OCI-LY7 (cell line): ENCODE measurements around the gene MRPL53. TPM values are rescaled to one million over a fixed set of nuclear protein-coding genes. Genes with fewer than 3 reads are reported as not detected.

Experiments used
- BruUV-seq: library from RNA; stranded (reverse); fragments of 400-500 nt; replicated peaks from 2 replicates; lab custom pipeline; 2021; lab: Mats Ljungman, UMichigan
- CTCF ChIA-PET: fragments of 300-600 bp; sonication (Branson Sonifier 250); formaldehyde crosslinking; loops from one replicate; lab custom pipeline; 2022; ENCODE audit warnings: antibody characterized with exemption; ENCODE audit not compliant: unreplicated experiment; lab: Charles Lee
- POLR2A ChIA-PET: fragments of 300-600 bp; sonication (Branson Sonifier 250); formaldehyde crosslinking; loops from one replicate; lab custom pipeline; 2022; ENCODE audit warnings: antibody characterized with exemption; lab: Charles Lee
- DNase-seq: peaks from one replicate; pipeline ENCODE4 v3.0.0-alpha.2; 2015; ENCODE audit warnings: low spot score
- H2AFZ ChIP-seq: fragments of 200-600 bp; sonication (generic), shearing (Covaris generic); 2 replicates; pipeline ENCODE4 v1.6.1; 2014; ENCODE audit warnings: mild to moderate bottlenecking, antibody characterized with exemption, low read length, moderate library complexity
- H3K27ac ChIP-seq: fragments of 200-600 bp; sonication (generic); 2 replicates; pipeline ENCODE4 v1.5.1; 2014; ENCODE audit warnings: mixed run types, low read depth, mild to moderate bottlenecking, moderate library complexity, low read length, inconsistent platforms; ENCODE audit not compliant: poor library complexity, severe bottlenecking
- H3K36me3 ChIP-seq: fragments of 200-600 bp; sonication (generic); 2 replicates; pipeline ENCODE4 v1.6.1; 2014; ENCODE audit warnings: mild to moderate bottlenecking, antibody characterized with exemption, low read length, moderate library complexity, mixed read lengths; ENCODE audit not compliant: insufficient read depth
- H3K4me1 ChIP-seq: fragments of 200-600 bp; sonication (generic); 2 replicates; pipeline ENCODE4 v1.5.1; 2014; ENCODE audit warnings: mild to moderate bottlenecking, low read length; ENCODE audit not compliant: insufficient read depth, poor library complexity, severe bottlenecking
- H3K4me2 ChIP-seq: fragments of 200-600 bp; sonication (generic); 2 replicates; pipeline ENCODE4 v1.6.1; 2014; ENCODE audit warnings: mild to moderate bottlenecking, low read length
- H3K4me3 ChIP-seq: fragments of 200-600 bp; sonication (generic); 2 replicates; pipeline ENCODE4 v1.5.1; 2014; ENCODE audit warnings: mild to moderate bottlenecking, low read depth, low read length; ENCODE audit not compliant: poor library complexity, severe bottlenecking
- H3K79me2 ChIP-seq: fragments of 200-600 bp; sonication (generic); 2 replicates; pipeline ENCODE4 v1.6.1; 2016; ENCODE audit warnings: low read depth, mild to moderate bottlenecking, low read length, moderate library complexity, mixed read lengths; ENCODE audit not compliant: insufficient read depth
- H3K9me2 ChIP-seq: fragments of 200-600 bp; sonication (generic); 2 replicates; pipeline ENCODE4 v1.6.1; 2016; ENCODE audit warnings: mild to moderate bottlenecking, low read length, mixed read lengths; ENCODE audit not compliant: insufficient read depth
- H3K9me3 ChIP-seq: fragments of 200-600 bp; sonication (generic); 2 replicates; pipeline ENCODE4 v1.6.1; 2014; ENCODE audit warnings: mild to moderate bottlenecking, mixed run types, low read length, mixed read lengths
- H4K20me1 ChIP-seq: fragments of 200-600 bp; sonication (generic); 2 replicates; pipeline ENCODE4 v1.6.1; 2014; ENCODE audit warnings: mild to moderate bottlenecking, antibody characterized with exemption, low read length, moderate library complexity, mixed read lengths; ENCODE audit not compliant: insufficient read depth
- EZH2phosphoT487 ChIP-seq: fragments of 200-600 bp; sonication (generic); IDR thresholded peaks from 2 replicates; pipeline ENCODE4 v1.6.1; 2018; ENCODE audit warnings: low read depth, borderline replicate concordance, mild to moderate bottlenecking, mixed run types, antibody characterized with exemption, low read length, moderate library complexity, mixed read lengths
- intact Hi-C: fragments of 100-400 bp; cut with micrococcal nuclease; formaldehyde crosslinking; loops from one replicate; pipeline ENCODE4 v1.10.0; 2022; ENCODE audit not compliant: unreplicated experiment
- total RNA-seq, 2 experiments: library from RNA; depleted of rRNA in 1 of 2; stranded (reverse); fragments of >200 nt in 1 of 2; shearing (Covaris generic) in 1 of 2; gene quantifications; 2 replicates each; pipeline ENCODE4 v1.2.3, GENCODE V29; 2014 to 2022
- TF ChIP-seq, protein P1 (sequence below): fragments of 200-600 bp; sonication (generic); conservative IDR thresholded peaks from 2 replicates; pipeline ENCODE4 v1.5.1; 2014; ENCODE audit warnings: mild to moderate bottlenecking, antibody characterized with exemption, low read length, moderate library complexity, mixed read lengths

MRPL53 gene
- total RNA-seq, 2 experiments from 2014 or later = 85.7 to 102 TPM

DNA sequence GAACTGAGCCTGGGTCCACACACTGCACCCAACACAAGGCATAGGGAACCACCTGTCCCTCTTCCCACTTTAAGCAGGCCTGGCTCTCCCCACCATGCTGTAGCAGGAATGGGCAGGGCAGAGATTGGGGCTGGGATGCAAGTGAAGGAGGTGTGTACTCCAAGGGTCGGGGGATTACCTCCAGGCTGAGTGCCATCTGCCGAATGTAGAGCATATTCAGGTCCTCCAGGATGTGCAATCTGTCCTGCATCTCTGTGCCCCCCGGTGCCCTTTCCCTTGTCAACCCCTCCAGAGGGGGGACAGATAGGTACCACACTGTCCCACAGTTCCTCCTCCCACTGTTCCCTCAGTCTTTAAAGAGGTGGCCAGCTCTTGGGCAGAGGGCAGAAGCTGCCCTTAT, 33.1 kb downstream of the MRPL53 start:
- no peaks in the 10 kb centered on the region for H3K9me3 ChIP-seq
- H3K27ac ChIP-seq = no peak overlapping the region
- H3K79me2 ChIP-seq = no peaks in the 10 kb centered on the region
- TF ChIP-seq, protein P1, sequence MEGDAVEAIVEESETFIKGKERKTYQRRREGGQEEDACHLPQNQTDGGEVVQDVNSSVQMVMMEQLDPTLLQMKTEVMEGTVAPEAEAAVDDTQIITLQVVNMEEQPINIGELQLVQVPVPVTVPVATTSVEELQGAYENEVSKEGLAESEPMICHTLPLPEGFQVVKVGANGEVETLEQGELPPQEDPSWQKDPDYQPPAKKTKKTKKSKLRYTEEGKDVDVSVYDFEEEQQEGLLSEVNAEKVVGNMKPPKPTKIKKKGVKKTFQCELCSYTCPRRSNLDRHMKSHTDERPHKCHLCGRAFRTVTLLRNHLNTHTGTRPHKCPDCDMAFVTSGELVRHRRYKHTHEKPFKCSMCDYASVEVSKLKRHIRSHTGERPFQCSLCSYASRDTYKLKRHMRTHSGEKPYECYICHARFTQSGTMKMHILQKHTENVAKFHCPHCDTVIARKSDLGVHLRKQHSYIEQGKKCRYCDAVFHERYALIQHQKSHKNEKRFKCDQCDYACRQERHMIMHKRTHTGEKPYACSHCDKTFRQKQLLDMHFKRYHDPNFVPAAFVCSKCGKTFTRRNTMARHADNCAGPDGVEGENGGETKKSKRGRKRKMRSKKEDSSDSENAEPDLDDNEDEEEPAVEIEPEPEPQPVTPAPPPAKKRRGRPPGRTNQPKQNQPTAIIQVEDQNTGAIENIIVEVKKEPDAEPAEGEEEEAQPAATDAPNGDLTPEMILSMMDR = no peak
- TF ChIP-seq EZH2phosphoT487 = no peak
- H3K9me2 ChIP-seq = no peaks in the 10 kb centered on the region
- H3K4me3 ChIP-seq = no peak overlapping the region
- H3K36me3 ChIP-seq = no peaks in the 10 kb centered on the region
- CTCF ChIA-PET = no interaction called here
- POLR2A ChIA-PET = interaction anchor here (2.0 to 2.3 kb wide), 2 partner anchors 13 to 17 kb away, joined by 13 to 17 read pairs; partner anchors contain the start of gene INO80B
- intact Hi-C loops = no loop called here
- H4K20me1 ChIP-seq = no peaks in the 10 kb centered on the region
- no peak overlapping the region for H3K4me2 ChIP-seq
- BruUV-seq = no TSS peak
- DNase-seq = no peak
- no peak overlapping the region for H2AFZ ChIP-seq
- H3K4me1 ChIP-seq = peaks cover 31% of the 10 kb centered on the region

- TF ChIP-seq, protein P1 = no peak
- TF ChIP-seq EZH2phosphoT487 = no peak
- Histone ChIP-seq H3K9me2 (no peaks in the 10 kb centered on the region), H3K4me3 (no peak overlapping the region), H3K4me2 (no peak overlapping the region), H2AFZ (no peak overlapping the region), H3K27ac (no peak overlapping the region), H3K79me2 (no peaks in the 10 kb centered on the region), H3K4me1 (peaks cover 25% of the 10 kb centered on the region), H3K9me3 (no peaks in the 10 kb centered on the region), H4K20me1 (no peaks in the 10 kb centered on the region), H3K36me3 (no peaks in the 10 kb centered on the region)
- DNase-seq = no peak
- no TSS peak for BruUV-seq
- intact Hi-C loops = no loop called here
- ChIA-PET POLR2A (interaction anchor here (0.6 to 1.6 kb wide), 2 partner anchors 11 to 29 kb away, joined by 3 to 5 read pairs; no protein-coding TSS in a partner anchor), CTCF (no interaction called here)
Observed at GRCh38 chr2:74438248-74438647, 34.2 kb downstream of the MRPL53 start.

GRCh38 chr2:74436848-74437695, 35.4 kb downstream of the MRPL53 start:
- Histone ChIP-seq H3K27ac (no peak overlapping the region), H3K36me3 (no peaks in the 10 kb centered on the region), H3K4me2 (peak overlapping the region; percentile 51), H2AFZ (peak overlapping the region; percentile 52), H3K4me1 (peaks cover 25% of the 10 kb centered on the region), H3K79me2 (no peaks in the 10 kb centered on the region), H3K4me3 (no peak overlapping the region), H3K9me3 (no peaks in the 10 kb centered on the region), H4K20me1 (no peaks in the 10 kb centered on the region), H3K9me2 (no peaks in the 10 kb centered on the region)
- CTCF ChIA-PET = no interaction called here
- no TSS peak for BruUV-seq
- POLR2A ChIA-PET = no interaction called here
- intact Hi-C loops = no loop called here
- DNase-seq = peak; percentile 37
- no peak for TF ChIP-seq EZH2phosphoT487
- TF ChIP-seq, protein P1 = no peak
